Activated CD8-positive, alpha-beta T cell treated with anti-CD3 and anti-CD28 coated beads, Interleukin-2, amount 10 ng/mL, durations not matched to agents 7 days and 5 days (primary cell): ENCODE results near the gene SNED1. TPM values are rescaled to one million over a fixed set of nuclear protein-coding genes. Genes with fewer than 3 reads are reported as not detected.

ENCODE experiments used
- ATAC-seq: fragments of 150-1000 bp; cut with Tn5 transposase; one replicate; pipeline ENCODE4 v1.10.0; 2021; ENCODE audit warnings: moderate library complexity
- CTCF ChIA-PET: fragments of 350-600 bp; sonication (Branson Sonifier 250); formaldehyde crosslinking; loops from one replicate; lab custom pipeline; 2021; ENCODE audit warnings: antibody characterized with exemption; lab: Charles Lee
- POLR2A ChIA-PET: fragments of 350-600 bp; sonication (Branson Sonifier 250); formaldehyde crosslinking; loops from one replicate; lab custom pipeline; 2021; ENCODE audit warnings: antibody characterized with exemption; lab: Charles Lee
- DNase-seq: peaks from one replicate; pipeline ENCODE4 v3.0.0-alpha.2; 2020
- H3K27ac Mint-ChIP-seq: one replicate; pipeline ENCODE4 v1.8.0; 2021; ENCODE audit warnings: mild to moderate bottlenecking, mixed read lengths
- H3K27me3 Mint-ChIP-seq: one replicate; pipeline ENCODE4 v1.8.0; 2021; ENCODE audit warnings: low read depth, mixed read lengths
- H3K36me3 Mint-ChIP-seq: one replicate; pipeline ENCODE4 v1.8.0; 2021; ENCODE audit warnings: low read depth, mixed read lengths
- H3K4me1 Mint-ChIP-seq: one replicate; pipeline ENCODE4 v1.8.0; 2021; ENCODE audit warnings: low read depth, mixed read lengths
- H3K4me3 Mint-ChIP-seq: one replicate; pipeline ENCODE4 v1.8.0; 2021; ENCODE audit warnings: mild to moderate bottlenecking, mixed read lengths
- H3K9me3 Mint-ChIP-seq: one replicate; pipeline ENCODE4 v1.8.0; 2022; ENCODE audit warnings: mixed read lengths; ENCODE audit not compliant: insufficient read depth
- total RNA-seq, 2 experiments: library from RNA; stranded (reverse); gene quantifications; one replicate each; pipeline ENCODE4 v1.2.3, GENCODE V29; 2021

Gene SNED1
- total RNA-seq, 2 experiments from 2014 or later, result 3.4 to 3.5 TPM

DNA sequence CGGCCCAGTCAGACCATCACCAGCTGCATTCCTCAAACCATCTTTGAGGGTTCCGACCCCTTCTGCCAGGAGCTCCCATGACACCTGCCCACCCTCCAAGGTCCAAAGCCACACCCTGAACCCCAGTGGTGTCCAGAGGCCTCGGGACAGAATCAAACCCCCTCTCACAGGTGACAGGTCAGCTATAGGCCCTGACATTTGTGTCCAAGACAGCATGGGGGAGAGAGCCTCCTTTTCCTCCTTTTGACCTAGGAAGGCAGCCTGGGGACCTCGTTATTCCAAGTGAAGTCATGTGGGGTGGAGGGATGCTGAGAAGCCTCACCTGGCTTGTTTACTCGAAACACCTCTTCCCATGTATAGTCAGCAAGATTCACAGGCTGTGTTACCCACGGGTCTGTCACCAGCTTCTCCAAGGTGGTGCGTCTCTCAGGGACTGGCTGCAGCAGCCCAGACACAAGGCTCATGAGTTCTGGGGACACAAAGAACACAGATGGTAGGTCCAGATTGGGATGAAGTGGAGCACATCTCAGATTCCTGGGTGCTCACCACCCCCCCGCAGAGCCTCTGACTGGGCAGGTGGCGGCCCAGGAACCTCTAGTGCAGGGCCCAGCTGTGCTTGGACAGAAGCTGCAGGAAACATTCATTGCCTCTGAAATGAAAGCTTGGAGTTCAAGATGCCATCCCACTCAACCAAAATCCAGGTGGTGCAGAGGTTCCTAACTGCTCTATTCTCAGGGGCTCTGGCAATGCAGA is 108.8 kb downstream of the SNED1 start:
- H3K36me3 Mint-ChIP-seq, result peaks cover 33% of the 10 kb centered on the region
- H3K9me3 Mint-ChIP-seq, result no peaks in the 10 kb centered on the region
- CTCF ChIA-PET, result no interaction called here
- ATAC-seq, result no peak
- H3K27me3 Mint-ChIP-seq, result no peaks in the 10 kb centered on the region
- H3K4me3 Mint-ChIP-seq, result no peak overlapping the region
- POLR2A ChIA-PET, result interaction anchor here (0.6 to 0.8 kb wide), 2 partner anchors 11 to 526 kb away, joined by 3 read pairs; no protein-coding TSS in a partner anchor
- no peak for DNase-seq
- H3K4me1 Mint-ChIP-seq, result peaks cover 60% of the 10 kb centered on the region
- no peak overlapping the region for H3K27ac Mint-ChIP-seq

DNA sequence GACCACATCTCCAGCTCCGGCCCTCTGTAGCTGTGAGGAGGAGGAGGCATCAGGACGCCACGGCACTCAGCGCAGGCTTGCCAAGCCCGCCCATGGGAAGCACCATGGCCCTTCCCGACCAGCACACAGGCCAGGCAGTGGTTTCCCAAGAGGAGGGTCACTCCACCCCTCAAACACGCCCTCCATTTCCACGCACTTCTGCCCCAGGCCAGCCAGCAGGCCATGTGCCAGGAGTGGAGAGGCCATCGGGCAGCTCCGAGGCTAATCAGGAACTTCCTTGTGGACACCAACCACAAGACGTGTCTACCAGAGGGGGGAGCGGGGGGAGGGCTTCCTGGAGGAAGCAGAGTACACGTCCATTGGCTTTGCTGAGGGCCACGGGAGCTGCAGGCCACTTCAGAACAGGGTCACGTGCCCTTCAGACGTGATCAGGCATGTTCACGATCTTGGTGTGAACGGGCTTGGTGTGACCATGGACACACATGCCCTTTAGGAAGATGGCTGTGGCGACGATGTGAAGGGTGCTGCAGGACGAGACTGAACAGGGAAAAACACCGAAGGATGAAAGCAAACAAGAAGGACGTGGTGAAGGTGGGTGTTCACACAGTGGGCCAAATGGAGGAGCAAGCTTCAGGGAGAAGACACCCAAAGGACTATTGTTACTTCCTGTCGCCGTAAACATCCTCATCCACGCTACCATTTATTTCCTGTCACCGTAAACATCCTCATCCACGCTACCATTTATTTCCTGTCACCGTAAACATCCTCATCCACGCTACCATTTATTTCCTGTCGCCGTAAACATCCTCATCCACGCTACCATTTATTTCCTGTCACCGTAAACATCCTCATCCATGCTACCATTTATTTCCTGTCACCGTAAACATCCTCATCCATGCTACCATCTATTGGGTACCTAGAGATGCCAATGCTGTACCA is 110.1 kb downstream of the SNED1 start:
- ATAC-seq, result peak; percentile 13
- CTCF ChIA-PET, result no interaction called here

DNA sequence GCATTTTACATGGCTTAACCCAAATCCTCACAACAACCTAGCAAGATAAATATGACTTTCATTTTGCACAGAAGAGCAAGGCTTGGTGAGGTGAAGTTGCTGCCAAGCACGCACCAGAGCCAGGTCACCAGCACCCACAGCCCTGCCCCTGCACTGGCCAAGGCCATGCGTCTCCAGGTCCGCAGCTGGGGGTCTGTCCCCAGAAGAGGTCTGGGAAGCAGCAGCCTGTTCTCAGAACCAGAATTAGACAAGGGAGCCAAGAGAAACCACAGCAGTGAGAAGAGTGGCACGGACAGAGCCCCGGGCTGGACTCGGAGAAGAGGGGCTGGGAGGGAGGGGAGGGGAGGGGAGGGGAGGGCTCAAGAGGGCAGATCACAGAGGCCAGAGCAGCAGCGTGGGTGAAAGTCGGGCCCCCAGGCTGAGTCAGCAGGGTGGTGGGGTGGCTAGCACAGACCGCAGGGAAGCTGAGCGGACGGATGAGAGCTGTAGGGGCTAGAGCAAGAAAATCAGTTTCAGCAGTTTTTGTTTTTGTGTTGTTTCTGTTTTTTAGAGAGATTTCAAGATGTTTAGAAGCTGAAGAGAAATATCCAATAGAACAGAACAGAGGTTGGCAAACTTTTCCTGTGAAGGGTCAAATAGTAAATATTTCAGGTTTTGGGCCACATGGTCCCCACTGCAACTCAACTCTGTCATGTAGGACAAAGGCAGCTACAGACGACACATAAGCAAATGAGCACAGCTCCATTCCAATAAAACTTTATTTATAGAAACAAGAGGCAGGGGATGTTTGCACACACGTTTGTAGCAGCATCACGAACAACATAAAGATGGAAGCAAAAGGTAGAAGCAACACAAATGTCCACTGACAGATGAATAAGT is 111.0 kb downstream of the SNED1 start:
- Mint-ChIP-seq H3K4me1 (peaks cover 52% of the 10 kb centered on the region), H3K27me3 (no peaks in the 10 kb centered on the region), H3K27ac (peak overlapping the region; percentile 97), H3K4me3 (peak overlapping the region; percentile 59), H3K9me3 (no peaks in the 10 kb centered on the region), H3K36me3 (peaks cover 35% of the 10 kb centered on the region)
- peak; percentile 38 for ATAC-seq
- CTCF ChIA-PET, result interaction anchor here (1.0 to 1.2 kb wide), 2 partner anchors 32 to 40 kb away, joined by 3 read pairs; partner anchors contain the start of gene PASK
- DNase-seq, result no peak
- POLR2A ChIA-PET, result interaction anchor here (1.7 to 5.1 kb wide), 5 partner anchors 7 to 40 kb away, joined by 5 to 37 read pairs (median 11); partner anchors contain the start of genes MTERF4, PASK and PPP1R7

More for the DNA sequence above, 110.1 kb downstream of the SNED1 start:
- Mint-ChIP-seq H3K9me3 (no peaks in the 10 kb centered on the region), H3K27me3 (no peaks in the 10 kb centered on the region), H3K36me3 (peaks cover 31% of the 10 kb centered on the region), H3K27ac (peak overlapping the region; percentile 97), H3K4me1 (peaks cover 58% of the 10 kb centered on the region), H3K4me3 (peak overlapping the region; percentile 59)
- peak; percentile 58 for DNase-seq
- POLR2A ChIA-PET, result interaction anchor here (0.7 to 2.4 kb wide), 4 partner anchors 8 to 510 kb away, joined by 3 to 11 read pairs (median 5); partner anchors contain the start of genes PASK and PPP1R7

DNA sequence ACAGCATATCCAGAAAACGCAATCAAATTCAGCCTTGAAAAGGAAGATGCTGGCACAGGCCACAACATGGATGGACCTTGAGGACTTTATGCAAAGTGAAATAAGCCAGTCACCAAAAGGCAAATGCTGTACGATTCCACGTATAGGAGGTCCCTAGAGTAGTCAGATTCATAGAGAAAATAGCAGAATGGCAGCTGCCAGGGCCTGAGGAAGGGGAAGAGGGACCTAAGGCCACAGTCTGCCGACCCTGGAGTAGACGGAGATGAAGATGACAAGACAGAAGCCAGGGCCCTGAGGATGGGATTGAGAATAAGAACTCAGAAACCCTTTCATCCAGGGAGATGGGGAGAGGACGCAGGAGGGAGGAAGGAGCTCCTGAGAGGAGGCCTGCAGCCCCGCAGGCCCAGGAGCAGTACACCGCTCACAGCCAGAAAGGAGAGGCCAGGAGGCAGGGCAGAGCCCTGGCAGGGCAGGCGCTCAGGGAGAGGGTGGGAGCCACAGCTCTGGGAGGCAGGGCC is 111.7 kb downstream of the SNED1 start:
- Mint-ChIP-seq H3K36me3 (peaks cover 40% of the 10 kb centered on the region), H3K4me1 (peaks cover 52% of the 10 kb centered on the region), H3K27ac (peak overlapping the region; percentile 97), H3K27me3 (no peaks in the 10 kb centered on the region), H3K9me3 (no peaks in the 10 kb centered on the region), H3K4me3 (peak overlapping the region; percentile 73)
- peak; percentile 5 for ATAC-seq
- ChIA-PET CTCF (interaction anchor here (1.0 to 1.2 kb wide), 2 partner anchors 32 to 39 kb away, joined by 3 read pairs; partner anchors contain the start of gene PASK), POLR2A (interaction anchor here (0.6 to 5.1 kb wide), 8 partner anchors 8 to 205 kb away, joined by 3 to 37 read pairs (median 6); partner anchors contain the start of genes HDLBP, MTERF4, PASK and PPP1R7)
- DNase-seq, result no peak

DNA sequence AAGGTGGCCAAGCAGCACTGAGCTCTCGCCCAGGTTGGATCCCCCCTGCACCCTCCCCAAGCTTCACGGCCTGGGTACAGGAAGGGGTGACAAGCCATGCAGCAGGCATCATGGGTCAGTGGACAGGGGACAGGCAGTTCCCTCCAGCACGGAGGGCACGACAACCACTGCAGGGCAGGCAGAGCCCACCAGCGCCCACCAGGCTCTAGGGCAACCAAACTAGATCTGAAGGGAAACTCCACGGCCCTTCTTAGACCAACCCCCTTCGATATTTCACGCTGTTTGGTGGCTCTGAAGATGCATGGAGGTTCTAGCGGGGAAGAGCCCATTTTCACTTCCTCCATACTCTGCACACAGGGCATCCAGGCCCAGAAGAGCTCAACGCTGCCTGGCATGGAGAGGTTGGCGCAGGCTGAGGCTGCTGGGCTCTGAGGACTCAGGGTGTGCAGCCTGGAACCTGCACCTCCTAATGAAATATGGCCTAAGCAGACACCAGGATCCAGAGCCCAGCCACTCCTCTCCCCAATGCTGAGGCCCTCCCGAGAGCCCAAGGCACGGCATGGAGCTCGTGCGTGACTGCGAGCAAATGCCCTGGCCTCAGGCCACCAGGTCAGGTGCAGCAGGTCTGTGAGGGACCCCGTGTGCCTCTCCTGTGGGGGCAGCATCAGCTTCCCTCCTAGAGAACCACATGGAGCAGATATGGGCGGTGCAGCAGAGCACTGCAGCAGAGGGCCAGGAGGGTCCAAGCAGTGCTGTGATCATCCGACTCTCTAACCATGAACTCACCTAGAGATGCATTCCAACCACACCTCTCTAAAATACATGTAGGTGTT is 112.4 kb downstream of the SNED1 start:
- ATAC-seq (peak; percentile 38), DNase-seq (no peak)
- Mint-ChIP-seq H3K27me3 (no peaks in the 10 kb centered on the region), H3K9me3 (no peaks in the 10 kb centered on the region), H3K4me3 (peak overlapping the region; percentile 73), H3K27ac (peak overlapping the region; percentile 70), H3K4me1 (peaks cover 51% of the 10 kb centered on the region), H3K36me3 (peaks cover 41% of the 10 kb centered on the region)
- POLR2A ChIA-PET, result interaction anchor here (0.6 to 5.1 kb wide), 9 partner anchors 8 to 204 kb away, joined by 3 to 37 read pairs (median 5); partner anchors contain the start of genes HDLBP, MTERF4, PASK and PPP1R7
- CTCF ChIA-PET, result interaction anchor here (1.0 kb wide), 1 partner anchor 33 kb away, joined by 3 read pairs; no protein-coding TSS in a partner anchor

DNA sequence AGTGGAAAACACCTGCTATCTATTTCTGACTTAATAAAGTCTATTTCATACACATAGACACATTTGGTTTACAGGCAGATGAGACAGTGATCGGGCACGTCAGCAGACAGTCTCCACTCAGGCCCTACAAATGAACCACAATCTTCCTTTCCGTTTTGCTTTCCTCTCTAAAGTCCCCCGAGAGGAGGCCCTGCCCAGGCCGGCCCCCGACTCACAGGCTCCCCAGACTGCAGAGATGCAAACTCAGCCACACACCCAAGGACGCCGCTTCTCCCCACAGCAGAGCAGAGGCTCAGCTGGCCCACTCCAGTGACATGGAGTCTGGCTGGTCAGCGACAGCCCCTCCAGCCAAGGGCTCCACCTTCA is 113.0 kb downstream of the SNED1 start:
- DNase-seq (no peak), ATAC-seq (peak; percentile 25)
- Mint-ChIP-seq H3K4me1 (peaks cover 51% of the 10 kb centered on the region), H3K27me3 (no peaks in the 10 kb centered on the region), H3K4me3 (peak overlapping the region; percentile 73), H3K36me3 (peaks cover 40% of the 10 kb centered on the region), H3K9me3 (no peaks in the 10 kb centered on the region), H3K27ac (peak overlapping the region; percentile 70)
- POLR2A ChIA-PET, result interaction anchor here (1.7 to 5.1 kb wide), 3 partner anchors 9 to 38 kb away, joined by 8 to 37 read pairs (median 11); partner anchors contain the start of genes MTERF4, PASK and PPP1R7
- CTCF ChIA-PET, result interaction anchor here (1.4 to 1.9 kb wide), 2 partner anchors 33 to 34 kb away, joined by 5 to 10 read pairs; no protein-coding TSS in a partner anchor

DNA sequence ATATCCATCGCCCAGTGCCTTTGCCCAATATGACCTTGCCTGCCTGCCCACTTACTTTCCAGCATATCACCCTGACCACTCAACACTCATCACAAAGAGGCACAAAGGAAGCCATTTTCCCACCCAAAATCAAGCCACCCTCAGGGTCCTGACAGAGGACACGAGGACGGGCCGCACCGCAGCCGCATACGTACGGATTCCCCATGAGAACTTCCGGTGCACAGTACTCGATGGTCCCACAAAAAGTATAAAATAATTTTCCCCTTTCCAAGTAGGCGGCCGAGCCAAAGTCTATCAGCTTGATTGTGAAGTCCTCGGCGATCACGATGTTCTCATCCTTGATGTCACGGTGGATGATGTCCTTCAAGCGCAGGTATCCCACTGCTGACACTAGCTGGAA is 113.6 kb downstream of the SNED1 start:
- no peak for ATAC-seq
- Mint-ChIP-seq H3K27ac (peak overlapping the region; percentile 70), H3K4me1 (peaks cover 51% of the 10 kb centered on the region), H3K9me3 (no peaks in the 10 kb centered on the region), H3K27me3 (no peaks in the 10 kb centered on the region), H3K4me3 (peak overlapping the region; percentile 52), H3K36me3 (peaks cover 38% of the 10 kb centered on the region)
- ChIA-PET CTCF (interaction anchor here (1.4 to 1.9 kb wide), 2 partner anchors 34 to 35 kb away, joined by 5 to 10 read pairs; no protein-coding TSS in a partner anchor), POLR2A (interaction anchor here (1.5 to 5.1 kb wide), 3 partner anchors 10 to 37 kb away, joined by 7 to 37 read pairs (median 11); partner anchors contain the start of genes MTERF4, PASK and PPP1R7)
- no peak for DNase-seq

DNA sequence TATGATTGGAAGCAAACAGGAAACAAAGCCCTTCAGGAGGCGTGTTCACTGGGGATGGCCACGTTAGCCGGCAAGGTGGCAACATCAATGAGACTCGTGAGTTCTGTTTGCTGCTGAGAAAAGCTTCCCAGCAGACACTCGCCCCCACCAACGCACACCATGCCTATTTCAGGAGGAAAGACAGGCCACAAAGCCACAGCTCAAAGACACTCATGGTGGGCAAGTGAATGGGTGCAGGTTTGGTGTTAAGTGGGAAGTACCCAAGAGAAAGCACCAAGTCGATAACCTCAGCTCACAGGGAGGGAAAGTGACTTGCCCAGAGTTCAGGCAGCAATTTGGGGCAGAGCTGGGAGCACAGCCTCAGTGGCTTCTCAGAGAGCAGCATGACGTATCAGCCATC is 114.2 kb downstream of the SNED1 start:
- H3K4me3 Mint-ChIP-seq, result peak overlapping the region; percentile 52

DNA sequence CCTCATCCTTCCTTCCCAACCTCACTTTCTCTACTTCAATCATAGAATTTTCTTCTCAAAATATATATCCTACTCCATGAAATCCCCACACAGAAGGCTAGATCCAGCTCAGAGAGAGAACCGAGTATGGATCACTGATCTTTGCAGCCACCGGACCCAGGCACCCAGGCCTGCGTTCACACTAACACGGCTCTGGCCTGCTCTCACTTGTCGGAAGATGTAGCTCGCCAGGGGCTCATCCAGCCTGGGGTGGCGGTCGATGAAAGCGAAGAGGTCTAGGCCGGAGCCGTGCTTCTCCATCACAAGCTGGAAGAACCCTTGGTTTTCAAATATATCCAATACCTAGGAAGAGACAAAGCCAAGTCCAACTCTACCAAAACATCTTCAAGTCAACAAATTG is 116.4 kb downstream of the SNED1 start:
- CTCF ChIA-PET, result interaction anchor here (0.6 kb wide), 1 partner anchor 36 kb away, joined by 3 read pairs; no protein-coding TSS in a partner anchor

More for the DNA sequence above, 114.2 kb downstream of the SNED1 start:
- H3K27me3 Mint-ChIP-seq, result no peaks in the 10 kb centered on the region
- peak overlapping the region; percentile 70 for H3K27ac Mint-ChIP-seq
- DNase-seq (peak; percentile 46), ATAC-seq (peak; percentile 16)
- H3K9me3 Mint-ChIP-seq, result no peaks in the 10 kb centered on the region
- H3K4me1 Mint-ChIP-seq, result peaks cover 51% of the 10 kb centered on the region
- ChIA-PET CTCF (interaction anchor here (0.7 to 1.9 kb wide), 4 partner anchors 11 to 103 kb away, joined by 3 to 10 read pairs (median 4); no protein-coding TSS in a partner anchor), POLR2A (interaction anchor here (1.5 to 5.1 kb wide), 2 partner anchors 10 to 37 kb away, joined by 7 to 37 read pairs; partner anchors contain the start of genes MTERF4, PASK and PPP1R7)
- peaks cover 35% of the 10 kb centered on the region for H3K36me3 Mint-ChIP-seq

More for the DNA sequence above, 116.4 kb downstream of the SNED1 start:
- Mint-ChIP-seq H3K36me3 (peaks cover 26% of the 10 kb centered on the region), H3K9me3 (no peaks in the 10 kb centered on the region), H3K27me3 (no peaks in the 10 kb centered on the region), H3K4me1 (peaks cover 32% of the 10 kb centered on the region), H3K4me3 (no peak overlapping the region), H3K27ac (no peak overlapping the region)
- ATAC-seq (no peak), DNase-seq (no peak)
- POLR2A ChIA-PET, result no interaction called here
